HG03066 (cell line): Measurements from ENCODE around the gene ARID3C.
"Not testable (repeated sequence)": the region's sequence is repeated elsewhere in the genome, so short reads cannot be mapped to it uniquely, and the experiment has no call there.

Experiments used
- ATAC-seq: cut with Tn5 transposase; IDR thresholded peaks from one replicate; pipeline ENCODE4 v1.9.1; 2021; ENCODE audit warnings: low read depth; ENCODE audit not compliant: unreplicated experiment

The ARID3C gene

DNA sequence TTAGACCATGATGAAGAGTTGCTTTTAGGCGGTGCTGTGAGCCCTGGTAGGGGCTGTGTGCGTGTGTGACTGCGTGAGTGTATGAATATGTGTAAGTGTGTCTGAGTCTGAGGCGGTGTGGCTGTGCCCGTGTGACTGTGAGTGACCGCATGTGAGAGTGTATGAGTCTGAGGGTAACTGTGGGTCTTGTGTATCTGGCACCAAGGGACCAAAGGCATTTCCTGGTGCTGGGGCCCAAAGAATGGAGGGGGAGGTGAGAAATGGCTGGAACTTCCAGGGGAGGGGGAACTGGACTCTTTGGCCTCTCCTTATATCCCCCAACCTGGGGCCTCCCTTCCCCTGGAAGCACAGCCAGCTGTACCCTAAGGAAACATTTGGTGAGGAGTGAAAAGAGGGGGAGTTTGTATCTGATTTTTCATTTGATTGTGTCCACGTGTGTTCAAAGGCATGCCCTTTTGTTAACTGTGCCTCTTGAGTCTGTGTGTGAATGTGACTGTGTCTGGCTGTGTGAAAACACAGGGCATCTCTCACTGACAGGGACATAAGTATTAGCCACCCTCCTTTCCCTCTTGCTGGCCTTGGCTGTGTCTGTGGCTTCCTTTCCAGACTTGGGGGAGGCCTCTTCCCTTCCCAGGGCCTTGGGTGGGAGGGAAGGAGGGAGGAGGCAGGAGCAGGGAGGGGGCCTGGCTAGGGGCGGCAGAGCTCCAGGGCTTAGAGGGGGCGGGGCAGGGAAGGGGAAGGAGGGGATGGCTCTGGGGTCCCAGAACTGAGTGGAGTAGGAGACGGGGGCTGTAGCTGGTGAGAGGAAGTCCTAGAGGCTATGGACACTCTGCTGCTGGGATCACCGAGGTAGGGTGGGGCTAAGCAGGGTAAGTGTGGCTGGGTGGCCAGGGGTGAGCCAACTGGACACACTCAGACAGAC is 24.5 kb upstream of the ARID3C start:
- no peak for ATAC-seq

DNA sequence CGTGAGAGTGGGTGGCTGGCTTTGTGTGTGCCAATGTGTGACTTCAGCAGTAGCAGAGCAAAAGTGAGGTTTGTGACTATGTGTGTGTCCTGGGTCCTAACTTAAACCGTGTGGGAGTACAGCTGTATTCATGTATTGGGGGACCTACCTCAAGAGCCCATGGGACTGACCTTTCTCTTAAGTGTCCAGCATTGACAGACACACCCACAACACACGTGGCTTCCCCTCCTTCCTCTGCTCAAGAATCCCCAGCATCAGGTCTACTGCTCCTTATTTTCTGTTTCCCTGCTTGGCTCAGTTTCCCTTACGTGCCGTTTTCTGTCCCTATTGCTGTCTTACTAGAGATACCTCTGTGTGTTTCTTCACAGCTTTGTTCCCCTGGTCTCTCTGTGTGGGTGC is 23.7 kb upstream of the ARID3C start:
- no peak for ATAC-seq

DNA sequence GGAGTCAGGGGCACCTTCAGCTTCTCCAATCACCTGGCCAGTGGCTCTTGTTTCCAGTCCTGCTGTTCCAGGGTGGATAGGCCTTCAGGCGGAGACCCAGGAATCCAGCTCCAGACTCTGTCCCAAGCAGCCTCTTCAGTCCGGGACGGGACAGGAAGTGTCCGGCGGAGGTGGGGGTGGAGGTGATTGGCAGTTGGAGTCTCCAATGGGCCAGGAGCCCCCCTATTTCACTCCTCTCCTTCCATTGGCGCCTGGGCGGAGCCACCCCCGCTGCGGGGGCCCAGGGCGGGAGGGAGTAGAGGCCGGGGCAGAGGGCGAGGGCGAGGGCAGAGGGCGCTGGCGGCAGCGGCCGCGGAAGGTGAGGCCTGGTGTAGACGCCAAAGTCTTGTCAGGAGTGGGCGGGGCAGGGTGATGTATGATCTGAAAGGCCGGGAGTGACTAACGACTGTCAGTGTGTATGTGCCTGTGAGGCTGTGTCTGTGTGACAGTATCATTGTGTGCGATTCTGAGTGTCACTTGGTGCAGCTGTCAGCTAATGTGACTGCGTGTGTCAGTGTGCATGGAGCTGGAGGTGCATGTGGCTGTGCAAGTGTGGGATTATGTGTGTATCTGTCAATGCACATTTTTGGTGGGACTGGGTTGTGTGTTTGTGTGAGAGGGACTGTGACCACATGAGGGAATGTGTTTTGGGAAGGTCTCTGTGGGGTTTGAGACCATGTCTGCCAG is 23.2 kb upstream of the ARID3C start, which contains the start of gene IL11RA:
TSS of gene IL11RA (plus strand) at position 310 of the 726 bp plus-strand sequence. CDS start 3,033 bp downstream, outside the sequence.
- ATAC-seq = peak; percentile 60

DNA sequence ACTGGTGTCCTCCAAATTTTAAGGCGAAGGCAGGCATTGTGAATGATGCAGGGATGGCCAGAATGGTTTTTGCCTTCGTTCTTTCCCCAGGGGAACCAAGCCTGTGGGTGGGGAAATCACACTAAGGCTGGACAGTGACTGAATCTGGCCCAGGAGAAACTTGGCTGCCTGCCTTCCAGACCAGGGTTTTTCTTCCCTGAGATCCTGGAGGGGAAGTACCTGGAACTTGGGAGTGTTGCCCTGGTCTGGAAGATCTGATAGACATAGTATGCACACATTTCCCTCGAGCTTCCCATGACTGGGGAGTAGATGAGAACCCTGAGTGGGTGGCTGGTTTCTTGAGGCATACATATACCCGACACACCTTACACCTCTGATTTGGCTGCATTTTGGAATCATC is 22.5 kb upstream of the ARID3C start:
- ATAC-seq = no peak

DNA sequence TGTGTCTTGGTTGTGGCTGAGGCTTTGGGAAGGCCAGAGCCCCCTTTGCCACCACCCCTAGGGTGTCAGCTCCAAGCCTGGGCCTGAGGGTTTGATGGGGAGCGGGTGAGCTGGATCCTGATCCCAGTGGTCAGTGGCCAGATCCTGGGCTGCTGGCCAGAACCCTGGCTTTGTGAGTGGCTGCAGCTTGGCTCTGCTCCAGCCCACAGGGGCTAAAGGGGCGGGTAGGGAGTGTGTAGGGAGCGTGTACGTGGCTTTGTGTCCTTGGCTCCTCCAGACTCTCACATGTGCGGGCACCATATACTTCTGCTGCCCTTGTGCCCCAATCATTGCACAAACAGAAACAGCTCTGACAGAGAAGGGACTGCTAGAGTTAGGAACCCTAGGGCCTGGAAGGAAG is 21.9 kb upstream of the ARID3C start:
- ATAC-seq = no peak

DNA sequence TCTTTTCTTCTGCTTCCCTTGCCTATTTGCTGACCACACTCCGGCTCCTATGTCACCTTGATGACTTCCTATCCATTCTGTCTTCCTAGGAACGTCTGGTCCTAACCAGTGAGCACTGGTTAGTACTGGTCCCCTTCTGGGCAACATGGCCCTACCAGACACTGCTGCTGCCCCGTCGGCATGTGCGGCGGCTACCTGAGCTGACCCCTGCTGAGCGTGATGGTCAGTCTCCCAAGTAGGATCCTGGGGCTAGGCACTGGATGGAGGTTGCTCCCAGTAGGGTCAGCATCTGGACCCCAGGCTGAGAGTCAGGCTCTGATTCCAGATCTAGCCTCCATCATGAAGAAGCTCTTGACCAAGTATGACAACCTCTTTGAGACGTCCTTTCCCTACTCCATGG is 19.8 kb upstream of the ARID3C start:
- ATAC-seq = no peak

DNA sequence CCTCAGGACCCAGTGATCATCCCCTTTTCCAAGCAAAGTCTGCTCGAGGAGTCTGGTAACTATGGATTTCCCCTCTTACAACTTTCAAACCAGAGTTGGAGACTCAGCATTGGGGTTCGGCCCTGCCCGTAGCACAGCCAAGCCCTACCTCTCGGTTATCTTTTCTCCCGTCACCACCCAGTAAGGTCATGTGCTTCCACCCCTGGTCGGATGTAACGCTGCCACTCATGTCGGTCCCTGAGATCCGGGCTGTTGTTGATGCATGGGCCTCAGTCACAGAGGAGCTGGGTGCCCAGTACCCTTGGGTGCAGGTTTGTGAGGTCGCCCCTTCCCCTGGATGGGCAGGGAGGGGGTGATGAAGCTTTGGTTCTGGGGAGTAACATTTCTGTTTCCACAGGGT is 18.8 kb upstream of the ARID3C start:
- no peak for ATAC-seq

DNA sequence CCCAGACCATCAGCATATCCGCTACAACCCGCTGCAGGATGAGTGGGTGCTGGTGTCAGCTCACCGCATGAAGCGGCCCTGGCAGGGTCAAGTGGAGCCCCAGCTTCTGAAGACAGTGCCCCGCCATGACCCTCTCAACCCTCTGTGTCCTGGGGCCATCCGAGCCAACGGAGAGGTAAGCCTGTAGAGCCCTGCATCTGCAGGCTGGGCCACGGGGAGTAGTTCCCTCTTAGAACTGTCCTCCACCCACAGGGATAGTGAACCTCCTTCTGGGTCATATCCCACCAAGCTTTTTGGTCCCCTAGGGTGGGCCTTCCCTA is 18.2 kb upstream of the ARID3C start:
- ATAC-seq = no peak

DNA sequence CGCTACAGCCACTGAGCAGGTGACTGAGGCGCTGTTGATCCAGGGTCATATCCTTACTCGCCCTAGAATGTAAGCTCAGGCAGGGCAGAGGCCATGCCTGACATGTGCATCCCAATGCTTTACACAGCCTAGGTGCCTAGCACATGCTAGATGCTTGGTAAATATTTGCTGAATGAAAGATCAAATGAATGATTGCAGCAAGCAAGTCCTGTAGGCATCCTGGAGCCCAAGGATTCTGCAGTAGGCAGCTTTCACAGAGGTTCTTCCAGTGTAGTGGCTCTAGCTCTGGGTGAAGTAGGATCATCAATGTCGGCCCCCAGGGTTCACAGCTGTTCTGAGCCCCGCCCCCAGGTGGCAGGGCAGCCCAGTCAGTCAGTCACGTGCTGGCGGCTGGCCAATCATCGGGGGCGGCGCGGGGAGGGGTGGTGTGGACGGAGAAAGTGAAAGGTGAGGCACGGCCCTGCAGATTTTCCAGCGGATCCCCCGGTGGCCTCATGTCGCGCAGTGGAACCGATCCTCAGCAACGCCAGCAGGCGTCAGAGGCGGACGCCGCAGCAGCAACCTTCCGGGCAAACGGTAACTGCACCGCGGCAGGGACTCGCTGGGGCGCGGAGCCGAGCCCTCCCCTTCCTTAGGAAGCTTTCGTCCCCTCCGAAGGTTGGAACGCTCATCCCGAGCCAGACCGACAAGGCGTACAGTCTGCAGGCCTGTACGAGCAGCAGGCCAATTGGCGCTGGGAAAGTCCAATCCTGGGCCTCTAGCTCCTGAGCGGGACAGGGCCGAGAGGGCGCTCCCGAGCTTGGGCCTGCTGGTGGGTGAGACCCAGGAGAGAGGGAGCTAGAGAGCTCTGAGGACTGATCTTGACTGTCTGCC is 17.6 kb upstream of the ARID3C start, which contains the start of gene GALT:
TSS of gene GALT (plus strand) at position 465 of the 873 bp plus-strand sequence. CDS start at position 495, 30 bp downstream.
- peak; percentile 89 for ATAC-seq

DNA sequence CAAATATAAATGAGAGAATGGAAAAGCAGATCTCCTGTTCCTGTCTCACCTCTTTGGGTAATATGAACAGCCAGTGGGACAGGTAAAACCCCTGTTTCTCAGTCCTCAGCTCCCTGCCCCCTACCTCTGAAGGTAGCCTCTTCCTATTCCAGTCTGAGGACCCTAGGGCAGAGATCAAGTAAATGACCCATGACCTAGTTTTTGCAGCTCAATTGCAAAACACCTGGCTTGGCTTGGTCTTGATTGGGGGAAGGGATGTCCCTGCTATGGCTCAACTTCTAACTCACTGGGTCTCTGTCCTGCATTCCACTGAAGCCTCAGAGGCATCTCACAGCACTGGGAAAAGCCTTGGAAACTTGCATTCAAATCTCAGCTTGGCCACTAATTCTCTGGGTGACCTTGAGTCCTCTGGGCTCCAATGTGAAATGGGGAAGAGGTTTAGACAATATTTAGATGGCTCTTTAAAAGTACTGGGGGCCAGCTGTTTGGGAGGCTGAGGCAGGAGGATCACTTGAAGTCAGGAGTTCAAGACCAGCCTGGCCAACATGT is 16.0 kb upstream of the ARID3C start:
- ATAC-seq = no peak

DNA sequence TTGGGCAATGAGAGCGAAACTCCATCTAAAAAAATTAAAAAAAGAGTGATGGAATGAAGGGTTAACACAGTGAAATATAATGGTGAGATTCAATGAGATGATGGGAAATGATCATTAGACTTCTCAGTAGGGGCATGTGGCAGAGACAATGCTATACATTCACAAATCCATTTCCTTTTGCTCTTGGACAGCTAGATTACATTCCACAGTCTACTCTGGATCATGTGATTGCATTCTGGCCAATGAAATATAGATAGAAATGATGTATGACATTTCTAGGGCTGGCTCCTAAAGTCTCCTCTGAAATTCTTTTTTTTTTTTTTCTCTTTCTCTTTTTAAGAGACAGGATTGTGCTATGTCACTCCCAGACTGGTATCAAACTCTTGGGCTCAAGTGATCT is 13.8 kb upstream of the ARID3C start:
- no peak for ATAC-seq

DNA sequence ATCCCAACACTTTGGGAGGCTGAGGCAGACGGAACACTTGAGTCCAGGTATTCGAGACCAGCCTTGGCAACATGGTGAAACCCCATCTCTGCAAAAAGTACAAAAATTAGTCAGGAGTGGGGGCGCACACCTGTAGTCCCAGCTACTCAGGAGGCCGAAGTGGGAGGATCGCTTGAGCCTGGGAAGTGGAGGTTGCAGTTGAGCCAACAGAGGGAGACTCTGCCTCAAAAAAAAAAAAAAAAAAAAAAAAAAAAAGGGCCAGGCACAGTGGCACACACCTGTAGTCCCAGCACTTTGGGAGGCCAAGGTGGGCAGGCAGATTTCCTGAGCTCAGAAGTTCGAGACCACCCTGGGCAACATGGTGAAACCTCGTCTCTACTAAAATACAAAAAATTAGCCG is 10.5 kb upstream of the ARID3C start:
- ATAC-seq = not testable (repeated sequence)

DNA sequence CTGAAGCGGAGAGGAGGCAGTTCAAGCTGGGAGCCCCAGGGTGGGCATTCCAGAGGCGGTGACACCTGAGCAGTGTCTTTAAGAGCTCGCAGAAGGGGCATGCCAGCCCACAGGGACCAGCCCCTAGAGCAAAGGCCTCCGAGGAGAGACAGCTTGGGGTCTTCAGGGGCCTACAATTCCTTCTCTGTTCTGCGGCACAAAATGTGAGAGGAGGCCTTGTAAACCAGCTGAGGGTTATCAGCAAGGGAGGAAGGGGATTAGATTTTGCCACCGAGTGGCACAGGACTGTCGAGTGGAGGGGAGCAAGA is 9.2 kb upstream of the ARID3C start:
- ATAC-seq = no peak

DNA sequence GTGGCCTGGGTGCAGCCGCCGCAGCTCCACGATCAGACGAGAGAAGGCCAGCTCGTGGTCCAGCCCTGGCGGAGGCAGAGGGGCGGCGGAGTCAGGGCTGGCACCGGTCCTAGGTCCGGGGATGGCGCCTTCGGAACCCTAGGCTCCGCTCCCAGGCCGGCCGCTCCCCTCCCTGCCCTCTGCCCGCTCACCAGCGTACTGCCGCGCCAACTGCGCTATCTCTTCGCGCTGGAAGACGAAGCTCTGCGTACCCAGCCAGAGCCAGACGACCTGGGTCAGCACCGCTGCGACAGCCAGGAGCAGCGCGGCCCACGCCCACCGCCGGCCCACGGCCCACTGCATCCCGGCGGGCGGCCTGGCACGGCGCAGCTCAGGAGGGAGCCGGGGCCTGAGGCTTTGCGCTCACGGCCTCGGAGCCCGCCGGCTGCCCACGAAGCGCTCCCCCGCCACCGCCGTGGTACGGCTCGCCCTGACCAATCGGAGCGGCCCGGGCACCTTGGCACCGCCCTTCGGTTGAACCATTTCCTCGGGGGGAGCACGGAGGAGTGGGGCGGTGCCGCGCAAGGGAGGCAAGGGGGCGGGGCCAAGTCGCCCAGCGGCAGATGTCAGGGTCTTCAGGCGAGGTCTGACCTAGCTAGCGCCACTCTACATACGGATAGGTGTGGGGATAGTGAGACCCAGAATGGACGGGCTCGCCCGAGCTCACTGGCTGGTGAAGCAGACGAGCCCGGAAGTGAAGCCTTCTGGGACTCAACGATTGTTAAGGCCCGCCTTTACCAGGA is 8.7 kb upstream of the ARID3C start, which contains the start of gene SIGMAR1:
TSS of gene SIGMAR1 (minus strand) at position 432 of the 782 bp plus-strand sequence. CDS start at position 342, 90 bp downstream.
- peak; percentile 77 for ATAC-seq

DNA sequence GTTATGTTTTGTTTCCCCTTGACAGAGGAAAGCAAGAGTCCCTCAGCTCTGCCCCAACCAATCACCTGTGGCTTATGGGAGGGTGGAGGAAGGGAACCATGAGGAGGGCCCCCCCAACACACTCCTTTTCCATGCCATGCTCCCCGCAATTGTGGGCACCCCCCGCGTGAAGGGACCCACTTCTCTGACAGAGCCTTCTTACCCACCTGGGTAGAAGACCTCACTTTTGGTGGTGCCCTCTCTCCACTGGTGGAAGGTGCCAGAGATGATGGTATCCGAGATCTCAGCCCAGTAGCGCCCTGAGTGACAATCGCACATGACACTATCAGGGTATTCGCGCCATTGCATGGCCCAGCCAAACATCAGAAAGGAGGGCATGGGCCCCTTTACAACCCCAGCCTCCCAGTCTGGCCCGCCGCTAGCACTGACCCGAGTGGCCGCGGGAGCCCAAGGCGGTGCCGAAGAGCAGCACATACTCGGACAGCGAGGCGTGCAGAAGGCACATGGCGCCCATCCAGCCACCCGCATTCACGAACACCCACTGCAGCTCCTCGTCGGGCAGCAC is 8.0 kb upstream of the ARID3C start:
- no peak for ATAC-seq

DNA sequence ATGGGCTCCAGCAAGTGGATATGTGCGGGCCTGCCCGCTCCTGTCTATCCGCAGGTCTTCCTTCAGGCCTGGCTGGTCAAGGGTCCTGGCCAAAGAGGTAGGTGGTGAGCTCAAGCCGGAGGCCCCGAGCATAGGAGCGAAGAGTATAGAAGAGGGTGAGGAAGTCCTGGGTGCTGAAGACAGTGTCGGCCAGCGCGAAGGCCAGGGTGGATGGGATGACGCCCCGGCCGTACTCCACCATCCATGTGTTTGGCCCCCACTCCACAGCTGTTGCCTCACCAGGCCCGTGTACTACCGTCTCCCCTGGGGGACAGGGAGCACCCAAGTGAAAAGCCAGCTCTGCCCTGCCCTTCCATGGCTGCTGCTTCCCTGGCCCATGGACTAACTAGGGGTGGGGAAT is 6.7 kb upstream of the ARID3C start:
- no peak for ATAC-seq

DNA sequence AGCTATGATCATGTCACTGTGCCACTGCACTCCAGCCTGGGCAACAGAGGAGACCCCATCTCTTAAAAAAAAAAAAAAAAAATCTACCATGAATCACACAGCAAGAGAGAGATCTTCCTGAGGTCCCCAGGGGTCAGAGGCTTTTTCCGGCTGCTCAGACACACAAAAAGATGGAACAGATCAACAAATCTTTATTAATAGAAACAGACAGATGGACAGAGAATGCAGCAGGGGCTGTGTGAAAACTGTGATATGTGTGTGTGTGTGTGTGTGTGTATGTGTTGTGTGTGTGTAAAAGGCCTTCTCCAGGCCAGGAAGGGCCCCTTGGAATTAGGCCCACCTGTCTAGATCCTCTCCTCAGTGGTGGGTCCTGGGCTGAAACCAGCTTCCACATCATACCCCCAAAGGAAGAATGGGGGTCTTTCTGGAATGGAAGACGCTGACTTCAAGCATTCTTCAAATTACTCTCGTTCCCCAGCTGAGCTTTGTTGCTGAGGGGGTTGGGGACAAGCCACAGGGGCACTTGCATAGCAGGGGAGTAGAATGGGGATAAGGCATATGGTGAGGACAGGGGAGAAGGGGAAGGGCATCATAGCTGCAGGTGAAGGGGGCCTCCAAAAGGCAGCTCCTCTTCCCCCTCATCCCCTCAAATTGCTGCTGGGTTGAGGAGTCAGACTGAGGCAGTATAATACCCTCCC is 5.8 kb upstream of the ARID3C start:
- no peak for ATAC-seq

DNA sequence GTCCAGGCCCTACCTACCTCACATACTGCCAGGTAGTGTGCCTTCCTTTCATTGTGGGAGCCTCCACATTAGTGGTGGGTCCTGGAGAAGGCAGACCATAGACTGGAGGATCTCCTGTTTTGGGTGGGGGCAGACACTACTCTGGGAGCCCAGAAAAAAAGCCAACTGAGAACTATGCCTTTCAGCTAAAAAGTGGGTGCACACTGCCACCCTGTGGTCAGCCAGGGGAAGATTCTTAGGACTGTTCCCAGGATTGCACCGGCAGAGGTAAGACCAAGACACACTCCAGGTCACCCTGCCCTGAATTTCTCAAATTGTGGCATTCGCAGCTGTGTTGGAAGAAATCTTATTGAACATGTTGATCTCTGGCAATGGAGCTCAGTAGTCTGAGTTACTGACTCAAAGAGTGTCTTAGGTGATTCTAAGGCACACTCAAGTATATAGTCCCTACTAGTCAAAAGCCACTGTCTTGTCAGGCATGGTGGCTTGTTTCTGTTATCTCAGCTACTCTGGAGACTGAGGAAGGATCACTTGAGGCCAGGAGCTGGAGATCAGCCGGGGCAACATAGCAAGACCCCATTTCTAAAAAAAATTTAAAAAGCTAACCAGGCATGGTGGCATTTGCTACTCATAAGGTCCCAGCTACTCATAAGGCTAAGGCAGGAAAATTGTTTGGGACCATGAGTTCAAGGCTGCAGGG is 5.1 kb upstream of the ARID3C start:
- ATAC-seq = no peak
